ENCODE measurements around the gene CACNA2D3.

CACNA2D3 gene

GRCh38 chr3:54484334-54484733 lies 362.0 kb downstream of the CACNA2D3 start:
- H3K4me3 ChIP-seq (ENCODE audit: low read depth, low read length), result no peak overlapping the region
- DNase-seq, result no peak
- H3K9me3 ChIP-seq (ENCODE audit: severe bottlenecking), result no peaks in the 10 kb centered on the region
- H3K27ac ChIP-seq, result no peak overlapping the region
- TF ChIP-seq, protein P1, sequence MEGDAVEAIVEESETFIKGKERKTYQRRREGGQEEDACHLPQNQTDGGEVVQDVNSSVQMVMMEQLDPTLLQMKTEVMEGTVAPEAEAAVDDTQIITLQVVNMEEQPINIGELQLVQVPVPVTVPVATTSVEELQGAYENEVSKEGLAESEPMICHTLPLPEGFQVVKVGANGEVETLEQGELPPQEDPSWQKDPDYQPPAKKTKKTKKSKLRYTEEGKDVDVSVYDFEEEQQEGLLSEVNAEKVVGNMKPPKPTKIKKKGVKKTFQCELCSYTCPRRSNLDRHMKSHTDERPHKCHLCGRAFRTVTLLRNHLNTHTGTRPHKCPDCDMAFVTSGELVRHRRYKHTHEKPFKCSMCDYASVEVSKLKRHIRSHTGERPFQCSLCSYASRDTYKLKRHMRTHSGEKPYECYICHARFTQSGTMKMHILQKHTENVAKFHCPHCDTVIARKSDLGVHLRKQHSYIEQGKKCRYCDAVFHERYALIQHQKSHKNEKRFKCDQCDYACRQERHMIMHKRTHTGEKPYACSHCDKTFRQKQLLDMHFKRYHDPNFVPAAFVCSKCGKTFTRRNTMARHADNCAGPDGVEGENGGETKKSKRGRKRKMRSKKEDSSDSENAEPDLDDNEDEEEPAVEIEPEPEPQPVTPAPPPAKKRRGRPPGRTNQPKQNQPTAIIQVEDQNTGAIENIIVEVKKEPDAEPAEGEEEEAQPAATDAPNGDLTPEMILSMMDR (IDR thresholded peaks at IDR 0.05; ENCODE audit: low read depth, low read length), result no peak
- no peaks in the 10 kb centered on the region for H3K27me3 ChIP-seq (ENCODE audit: insufficient read depth, low read depth, severe bottlenecking)
- no peaks in the 10 kb centered on the region for H3K36me3 ChIP-seq

DNA sequence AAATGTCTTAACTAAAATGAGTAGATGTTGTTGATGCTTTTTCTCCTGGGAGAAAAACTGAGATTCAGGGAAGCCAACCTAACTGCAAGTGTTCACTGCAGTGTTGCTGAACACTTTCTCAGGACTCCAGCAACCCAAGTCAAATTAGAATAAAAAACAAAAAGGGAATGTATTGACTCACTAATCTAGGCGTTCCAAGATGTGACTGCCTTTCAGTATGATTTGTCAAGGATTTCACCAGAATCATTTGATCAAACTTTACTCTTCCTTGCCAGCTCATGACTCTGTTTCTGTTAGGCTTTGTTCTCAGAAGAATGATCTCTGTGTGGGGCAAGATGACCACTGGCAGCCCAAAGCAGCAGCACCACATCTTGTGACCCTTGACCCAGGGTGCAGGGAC lies 364.0 kb downstream of the CACNA2D3 start:
- TF ChIP-seq, protein P1 (IDR thresholded peaks at IDR 0.05; ENCODE audit: low read depth, low read length), result no peak
- Histone ChIP-seq H3K9me3 (ENCODE audit: severe bottlenecking) (no peaks in the 10 kb centered on the region), H3K27me3 (ENCODE audit: insufficient read depth, low read depth, severe bottlenecking) (no peaks in the 10 kb centered on the region), H3K27ac (no peak overlapping the region), H3K4me3 (ENCODE audit: low read depth, low read length) (no peak overlapping the region), H3K36me3 (no peaks in the 10 kb centered on the region)
- no peak for DNase-seq

DNA sequence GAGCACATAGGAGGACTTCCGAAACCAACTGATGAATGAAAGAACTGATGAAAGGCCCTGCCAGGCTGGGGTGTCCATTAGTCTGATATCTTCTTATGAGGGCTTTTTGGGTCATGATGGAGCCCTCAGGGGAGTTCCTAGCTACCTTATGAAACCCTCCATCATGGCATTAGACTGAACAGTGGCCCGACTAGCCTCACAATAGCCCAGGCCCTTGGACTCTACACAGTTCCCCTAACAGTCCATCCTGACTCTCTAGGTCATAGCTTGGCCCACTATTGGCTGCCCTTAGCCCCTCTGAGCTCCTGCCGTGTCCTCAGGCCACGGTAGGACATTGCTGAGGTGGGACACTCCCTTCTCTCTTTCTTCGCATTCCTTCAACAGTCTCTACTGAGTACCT lies 365.9 kb downstream of the CACNA2D3 start:
- Histone ChIP-seq H3K9me3 (ENCODE audit: severe bottlenecking) (no peaks in the 10 kb centered on the region), H3K27ac (no peak overlapping the region), H3K36me3 (no peaks in the 10 kb centered on the region), H3K4me3 (ENCODE audit: low read depth, low read length) (no peak overlapping the region), H3K27me3 (ENCODE audit: insufficient read depth, low read depth, severe bottlenecking) (no peaks in the 10 kb centered on the region)
- TF ChIP-seq, protein P1 (IDR thresholded peaks at IDR 0.05; ENCODE audit: low read depth, low read length), result no peak
- no peak for DNase-seq

GRCh38 chr3:54494209-54494608 lies 371.9 kb downstream of the CACNA2D3 start:
- no peak overlapping the region for H3K27ac ChIP-seq
- H3K4me3 ChIP-seq (ENCODE audit: low read depth, low read length), result no peak overlapping the region
- H3K27me3 ChIP-seq (ENCODE audit: insufficient read depth, low read depth, severe bottlenecking), result no peaks in the 10 kb centered on the region
- TF ChIP-seq, protein P1 (IDR thresholded peaks at IDR 0.05; ENCODE audit: low read depth, low read length), result no peak
- no peak for DNase-seq
- no peaks in the 10 kb centered on the region for H3K36me3 ChIP-seq
- no peaks in the 10 kb centered on the region for H3K9me3 ChIP-seq (ENCODE audit: severe bottlenecking)

DNA sequence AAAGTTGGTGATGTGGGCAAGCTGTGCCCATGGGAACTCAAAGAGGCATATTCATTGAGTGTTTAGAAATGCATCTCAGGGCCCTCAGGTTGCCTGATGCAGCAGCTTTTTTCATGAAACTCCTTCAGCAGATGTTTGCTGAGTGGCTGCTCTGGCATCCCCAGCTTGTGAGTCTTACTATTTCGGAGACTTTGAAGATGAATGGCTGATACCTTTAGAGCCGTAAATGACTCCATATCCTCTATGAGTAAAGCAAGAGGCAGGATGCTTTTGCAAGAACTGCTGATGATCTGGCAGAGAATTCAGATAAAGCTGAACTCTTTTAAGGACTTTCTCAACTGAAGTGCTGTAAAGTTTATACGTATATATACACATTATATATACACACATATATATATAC lies 384.3 kb downstream of the CACNA2D3 start:
- no peak overlapping the region for H3K4me3 ChIP-seq (ENCODE audit: low read depth, low read length)
- DNase-seq, result no peak
- TF ChIP-seq, protein P1 (IDR thresholded peaks at IDR 0.05; ENCODE audit: low read depth, low read length), result no peak
- H3K27me3 ChIP-seq (ENCODE audit: insufficient read depth, low read depth, severe bottlenecking), result no peaks in the 10 kb centered on the region
- no peak overlapping the region for H3K27ac ChIP-seq
- H3K36me3 ChIP-seq, result no peaks in the 10 kb centered on the region
- H3K9me3 ChIP-seq (ENCODE audit: severe bottlenecking), result no peaks in the 10 kb centered on the region

DNA sequence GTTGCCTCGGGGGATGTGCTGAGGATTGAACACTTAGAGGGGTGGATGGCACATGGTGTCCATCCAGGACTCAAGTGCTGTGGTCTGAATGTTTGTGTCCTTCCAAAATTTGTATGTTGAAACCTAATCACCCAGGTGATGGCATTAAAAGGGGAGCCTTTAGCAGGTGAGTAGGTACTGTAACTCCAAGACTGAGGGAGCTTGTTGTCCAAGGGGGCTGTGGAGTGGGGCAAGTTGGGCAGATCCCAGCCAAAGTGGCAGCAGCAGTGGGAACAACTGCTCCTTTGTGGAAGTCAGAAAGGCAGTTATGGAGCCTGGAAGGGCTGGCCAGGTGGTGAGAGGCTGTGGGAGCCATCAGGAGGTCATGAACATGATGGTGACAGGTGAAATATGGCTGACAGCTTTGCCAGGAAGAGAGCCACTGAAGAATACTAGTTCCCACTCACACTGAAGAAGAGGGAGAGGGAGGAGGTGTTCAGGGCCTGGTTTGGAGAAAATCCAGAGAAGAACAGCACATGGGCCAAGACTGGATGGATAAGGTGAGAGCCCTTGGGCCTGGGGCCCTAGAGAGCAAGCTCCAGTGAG lies 385.6 kb downstream of the CACNA2D3 start:
- TF ChIP-seq, protein P1 (IDR thresholded peaks at IDR 0.05; ENCODE audit: low read depth, low read length), result no peak
- no peaks in the 10 kb centered on the region for H3K36me3 ChIP-seq
- no peaks in the 10 kb centered on the region for H3K27me3 ChIP-seq (ENCODE audit: insufficient read depth, low read depth, severe bottlenecking)
- no peak overlapping the region for H3K4me3 ChIP-seq (ENCODE audit: low read depth, low read length)
- no peaks in the 10 kb centered on the region for H3K9me3 ChIP-seq (ENCODE audit: severe bottlenecking)
- DNase-seq, result no peak
- no peak overlapping the region for H3K27ac ChIP-seq

Data from WERI-Rb-1 (cell line).